ENCODE results near the gene UBB.

Gene UBB

DNA sequence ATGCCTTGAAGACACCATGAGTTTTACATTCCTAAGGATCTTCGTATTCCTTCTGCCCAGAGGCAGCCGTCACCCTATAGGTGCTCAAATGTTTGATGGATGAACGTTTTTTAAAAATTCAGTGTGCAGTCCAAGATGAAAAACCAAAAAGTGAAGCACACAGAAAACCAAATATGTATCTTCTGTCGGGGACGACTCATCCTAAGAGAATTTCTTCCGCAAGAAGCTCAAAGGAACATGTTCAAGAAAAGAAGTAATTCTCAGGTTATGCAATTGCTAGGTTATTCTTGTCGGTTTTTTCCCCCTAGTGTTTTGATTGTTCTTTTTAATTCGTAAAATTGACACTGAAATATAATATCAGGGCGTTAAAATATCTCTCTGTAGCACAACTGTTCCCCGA lies 29.1 kb upstream of the UBB start:
- Histone ChIP-seq H2AFZ (ENCODE audit: low read length, unreplicated experiment) (peak overlapping the region; percentile 45), H3K27ac (ENCODE audit: low read depth, low read length) (peak overlapping the region; percentile 18; the same call in 1 of the 2 replicates), H3K36me3 (ENCODE audit: insufficient read depth, low read length) (peaks cover 6% of the 10 kb centered on the region; the same call in 1 of the 2 replicates), H3K4me3 (ENCODE audit: low read depth, low read length) (peak overlapping the region; percentile 89), H3K27me3 (ENCODE audit: insufficient read depth, low read length) (no peaks in the 10 kb centered on the region), H3K79me2 (ENCODE audit: control insufficient read depth, insufficient read depth, low read length, unreplicated experiment) (peaks cover 29% of the 10 kb centered on the region), H3K4me1 (ENCODE audit: control insufficient read depth, insufficient read depth, low read length, unreplicated experiment) (peaks cover 6% of the 10 kb centered on the region)

DNA sequence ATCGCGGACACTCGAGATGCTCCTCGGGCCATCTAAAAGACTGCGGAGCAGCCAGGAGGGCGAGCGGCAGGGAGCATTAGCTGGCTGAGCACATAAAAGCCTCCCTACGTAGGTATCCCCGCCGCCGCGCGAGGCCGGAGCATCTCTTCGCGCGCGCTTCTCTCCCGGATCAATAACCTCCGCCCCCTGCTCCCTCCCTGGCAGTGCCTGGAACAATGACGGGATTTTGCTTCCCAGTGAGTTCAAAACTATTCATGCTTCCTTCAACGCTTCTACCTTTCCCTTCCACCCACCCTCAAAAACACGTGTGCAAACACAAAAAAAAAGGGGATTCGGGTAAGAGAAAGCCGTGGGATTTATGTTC lies 28.6 kb upstream of the UBB start:
- Histone ChIP-seq H3K4me1 (ENCODE audit: control insufficient read depth, insufficient read depth, low read length, unreplicated experiment) (peaks cover 6% of the 10 kb centered on the region), H3K27ac (ENCODE audit: low read depth, low read length) (peak overlapping the region; percentile 18; the same call in 1 of the 2 replicates), H2AFZ (ENCODE audit: low read length, unreplicated experiment) (peak overlapping the region; percentile 45), H3K36me3 (ENCODE audit: insufficient read depth, low read length) (peaks cover 1% of the 10 kb centered on the region; the same call in 1 of the 2 replicates), H3K4me3 (ENCODE audit: low read depth, low read length) (peak overlapping the region; percentile 89), H3K79me2 (ENCODE audit: control insufficient read depth, insufficient read depth, low read length, unreplicated experiment) (peaks cover 29% of the 10 kb centered on the region), H3K27me3 (ENCODE audit: insufficient read depth, low read length) (no peaks in the 10 kb centered on the region)

DNA sequence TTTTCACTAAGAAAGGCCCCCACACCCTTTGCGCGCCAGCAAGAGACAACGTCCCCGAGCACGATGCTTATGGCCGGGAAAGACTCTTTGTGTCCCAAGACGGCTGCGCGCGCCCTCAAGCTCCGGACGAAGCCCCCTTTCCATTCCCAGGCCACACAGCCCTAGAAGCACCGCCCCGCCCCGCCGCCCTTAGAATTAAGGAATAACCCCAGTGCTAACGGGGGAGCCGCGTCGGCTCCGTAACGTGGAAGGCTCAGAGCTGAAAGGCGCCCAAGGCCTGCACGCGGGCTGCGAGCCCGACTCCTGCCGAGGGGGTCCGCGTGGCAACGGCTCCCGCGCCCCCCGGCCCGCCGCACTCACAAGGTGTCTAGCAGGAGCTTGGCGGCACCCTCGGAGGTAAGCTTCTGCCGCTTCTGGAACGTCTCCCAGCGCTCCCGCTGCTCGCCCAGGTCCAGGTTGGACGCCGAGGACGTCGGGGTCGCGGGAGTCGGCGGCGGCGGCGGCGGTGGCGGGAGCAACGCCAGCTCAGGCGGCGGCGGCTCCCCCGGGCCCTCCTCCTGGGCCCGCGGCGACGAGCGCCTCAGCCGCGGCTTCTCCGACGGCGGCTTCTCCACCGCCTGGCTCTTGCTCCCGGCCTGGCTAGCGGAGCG lies 28.1 kb upstream of the UBB start:
- H3K79me2 ChIP-seq (ENCODE audit: control insufficient read depth, insufficient read depth, low read length, unreplicated experiment), result peaks cover 29% of the 10 kb centered on the region
- no peaks in the 10 kb centered on the region for H3K36me3 ChIP-seq (ENCODE audit: insufficient read depth, low read length)
- H3K27ac ChIP-seq (ENCODE audit: low read depth, low read length), result peak overlapping the region; percentile 18; the same call in 1 of the 2 replicates
- H3K4me1 ChIP-seq (ENCODE audit: control insufficient read depth, insufficient read depth, low read length, unreplicated experiment), result peaks cover 6% of the 10 kb centered on the region
- H2AFZ ChIP-seq (ENCODE audit: low read length, unreplicated experiment), result peak overlapping the region; percentile 45
- H3K27me3 ChIP-seq (ENCODE audit: insufficient read depth, low read length), result no peaks in the 10 kb centered on the region
- peak overlapping the region; percentile 89 for H3K4me3 ChIP-seq (ENCODE audit: low read depth, low read length)

DNA sequence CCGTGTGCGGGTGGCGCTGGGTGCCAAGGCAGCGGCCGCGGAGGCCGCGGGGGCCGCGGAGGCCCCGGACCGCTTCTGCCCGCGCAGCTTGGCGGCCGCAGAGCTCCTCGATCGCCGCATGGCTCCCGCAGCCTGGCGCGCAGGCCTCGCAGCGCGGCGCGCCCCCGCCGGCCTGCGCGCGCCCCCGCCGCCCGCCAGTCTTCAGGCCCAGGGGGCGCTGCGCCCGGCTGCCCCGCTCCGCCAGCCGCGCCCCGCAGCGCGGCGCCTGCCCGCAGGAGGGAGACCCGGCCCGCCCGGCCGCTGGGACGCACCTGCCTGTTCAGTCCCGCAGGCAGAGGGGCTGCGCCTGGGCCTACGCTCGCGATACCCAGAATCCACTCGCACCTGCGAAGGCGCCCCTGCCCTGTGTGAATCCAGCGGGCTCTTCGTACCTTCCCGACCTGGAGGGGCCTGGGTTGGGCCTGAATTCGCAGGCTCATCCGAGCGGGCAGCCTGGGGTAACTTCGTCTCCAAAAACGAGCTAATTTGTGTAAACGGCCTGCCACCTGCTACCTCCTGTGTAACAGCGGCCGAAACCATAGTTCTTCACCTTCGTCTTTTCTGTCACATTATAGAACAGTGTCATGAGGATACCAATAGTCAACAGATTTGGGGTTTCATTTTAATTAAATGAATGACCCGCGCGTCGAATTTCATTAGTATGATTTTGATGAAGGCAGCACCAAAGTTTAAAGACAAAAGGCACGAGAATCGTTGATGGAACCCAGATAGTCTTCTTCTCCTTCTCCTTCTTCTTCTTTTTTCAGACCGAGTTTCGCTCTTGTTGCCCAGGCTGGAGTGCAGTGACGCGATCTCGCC lies 27.3 kb upstream of the UBB start, which contains the start of gene CENPV:
Gene CENPV (minus strand): TSS at position 153 of the 858 bp plus-strand sequence. CDS start 33 bp downstream, at position 120.
- Histone ChIP-seq H2AFZ (ENCODE audit: low read length, unreplicated experiment) (peak within 1 kb of the TSS; percentile 45), H3K27me3 (ENCODE audit: insufficient read depth, low read length) (no peaks in the 10 kb centered on the region), H3K4me1 (ENCODE audit: control insufficient read depth, insufficient read depth, low read length, unreplicated experiment) (peaks cover 6% of the 10 kb centered on the region), H3K36me3 (ENCODE audit: insufficient read depth, low read length) (no peaks in the 10 kb centered on the region), H3K79me2 (ENCODE audit: control insufficient read depth, insufficient read depth, low read length, unreplicated experiment) (peaks cover 29% of the 10 kb centered on the region), H3K4me3 (ENCODE audit: low read depth, low read length) (peak within 1 kb of the TSS; percentile 89), H3K27ac (ENCODE audit: low read depth, low read length) (peak within 1 kb of the TSS; percentile 18; the same call in 1 of the 2 replicates)

DNA sequence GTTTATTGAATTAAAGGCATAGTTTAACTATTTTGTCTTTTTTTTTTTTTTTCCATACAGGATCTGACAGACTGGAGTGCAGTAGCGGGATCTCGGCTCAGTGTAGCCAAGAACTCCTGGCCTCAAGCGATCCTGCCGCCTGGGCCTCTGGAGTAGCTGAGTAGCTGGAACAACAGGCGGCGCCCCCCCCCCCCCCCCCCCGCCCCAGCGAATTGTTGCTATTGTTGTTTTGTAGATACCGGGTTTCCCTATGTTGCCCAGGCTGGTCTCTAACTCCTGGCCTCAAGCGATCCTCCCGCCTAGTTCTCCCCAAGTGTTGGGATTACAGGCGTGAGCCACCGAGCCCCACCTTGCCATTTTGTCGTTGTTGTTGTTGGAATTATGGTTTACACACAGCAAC lies 26.3 kb upstream of the UBB start:
- H3K79me2 ChIP-seq (ENCODE audit: control insufficient read depth, insufficient read depth, low read length, unreplicated experiment), result peaks cover 29% of the 10 kb centered on the region
- no peak overlapping the region for H2AFZ ChIP-seq (ENCODE audit: low read length, unreplicated experiment)
- H3K36me3 ChIP-seq (ENCODE audit: insufficient read depth, low read length), result no peaks in the 10 kb centered on the region
- H3K4me3 ChIP-seq (ENCODE audit: low read depth, low read length), result no peak overlapping the region
- H3K4me1 ChIP-seq (ENCODE audit: control insufficient read depth, insufficient read depth, low read length, unreplicated experiment), result peaks cover 6% of the 10 kb centered on the region
- H3K27ac ChIP-seq (ENCODE audit: low read depth, low read length), result no peak overlapping the region
- H3K27me3 ChIP-seq (ENCODE audit: insufficient read depth, low read length), result no peaks in the 10 kb centered on the region

DNA sequence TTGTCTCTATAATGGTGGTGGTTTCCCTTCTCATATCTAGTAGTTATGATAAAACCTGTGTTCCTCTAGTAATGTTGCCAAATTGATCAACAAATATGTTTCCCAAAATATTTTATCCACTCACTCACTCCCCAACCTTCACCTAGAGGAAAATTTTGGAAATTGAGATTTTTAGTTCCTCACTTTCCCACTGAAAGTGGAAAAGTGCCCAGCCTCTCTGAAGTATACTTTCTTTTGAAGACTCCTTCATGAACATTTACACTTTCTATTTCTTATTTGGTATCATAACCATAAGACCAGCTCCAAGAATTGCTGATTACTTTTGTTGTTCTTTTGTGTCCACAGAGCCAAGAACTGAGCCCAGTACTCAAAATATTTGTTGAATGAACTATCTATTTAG lies 22.5 kb upstream of the UBB start:
- Histone ChIP-seq H3K4me3 (ENCODE audit: low read depth, low read length) (no peak overlapping the region), H3K27me3 (ENCODE audit: insufficient read depth, low read length) (no peaks in the 10 kb centered on the region), H3K36me3 (ENCODE audit: insufficient read depth, low read length) (no peaks in the 10 kb centered on the region), H3K27ac (ENCODE audit: low read depth, low read length) (no peak overlapping the region), H3K4me1 (ENCODE audit: control insufficient read depth, insufficient read depth, low read length, unreplicated experiment) (no peaks in the 10 kb centered on the region), H3K79me2 (ENCODE audit: control insufficient read depth, insufficient read depth, low read length, unreplicated experiment) (no peaks in the 10 kb centered on the region), H2AFZ (ENCODE audit: low read length, unreplicated experiment) (no peak overlapping the region)

DNA sequence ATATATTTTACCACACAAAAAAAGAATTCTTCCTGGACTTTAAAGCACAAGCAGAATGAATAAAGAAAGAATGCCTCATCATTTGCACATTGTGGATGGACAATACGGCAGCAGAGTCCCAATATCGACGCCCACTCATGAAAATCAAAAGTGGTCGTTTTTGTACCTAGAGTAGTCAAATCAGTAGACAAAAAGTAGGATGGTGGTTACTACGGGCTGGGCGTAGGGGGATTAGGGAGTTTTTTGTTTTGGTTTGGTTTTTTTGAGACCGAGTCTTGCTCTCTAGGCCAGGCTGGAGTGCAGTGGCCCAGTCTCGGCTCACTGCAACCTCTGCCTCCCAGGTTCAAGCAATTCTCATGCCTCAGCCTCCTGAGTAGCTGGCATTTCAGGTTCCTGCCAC lies 19.0 kb upstream of the UBB start:
- Histone ChIP-seq H3K4me1 (ENCODE audit: control insufficient read depth, insufficient read depth, low read length, unreplicated experiment) (no peaks in the 10 kb centered on the region), H3K4me3 (ENCODE audit: low read depth, low read length) (no peak overlapping the region), H2AFZ (ENCODE audit: low read length, unreplicated experiment) (no peak overlapping the region), H3K27me3 (ENCODE audit: insufficient read depth, low read length) (no peaks in the 10 kb centered on the region), H3K36me3 (ENCODE audit: insufficient read depth, low read length) (no peaks in the 10 kb centered on the region), H3K79me2 (ENCODE audit: control insufficient read depth, insufficient read depth, low read length, unreplicated experiment) (no peaks in the 10 kb centered on the region), H3K27ac (ENCODE audit: low read depth, low read length) (no peak overlapping the region)

DNA sequence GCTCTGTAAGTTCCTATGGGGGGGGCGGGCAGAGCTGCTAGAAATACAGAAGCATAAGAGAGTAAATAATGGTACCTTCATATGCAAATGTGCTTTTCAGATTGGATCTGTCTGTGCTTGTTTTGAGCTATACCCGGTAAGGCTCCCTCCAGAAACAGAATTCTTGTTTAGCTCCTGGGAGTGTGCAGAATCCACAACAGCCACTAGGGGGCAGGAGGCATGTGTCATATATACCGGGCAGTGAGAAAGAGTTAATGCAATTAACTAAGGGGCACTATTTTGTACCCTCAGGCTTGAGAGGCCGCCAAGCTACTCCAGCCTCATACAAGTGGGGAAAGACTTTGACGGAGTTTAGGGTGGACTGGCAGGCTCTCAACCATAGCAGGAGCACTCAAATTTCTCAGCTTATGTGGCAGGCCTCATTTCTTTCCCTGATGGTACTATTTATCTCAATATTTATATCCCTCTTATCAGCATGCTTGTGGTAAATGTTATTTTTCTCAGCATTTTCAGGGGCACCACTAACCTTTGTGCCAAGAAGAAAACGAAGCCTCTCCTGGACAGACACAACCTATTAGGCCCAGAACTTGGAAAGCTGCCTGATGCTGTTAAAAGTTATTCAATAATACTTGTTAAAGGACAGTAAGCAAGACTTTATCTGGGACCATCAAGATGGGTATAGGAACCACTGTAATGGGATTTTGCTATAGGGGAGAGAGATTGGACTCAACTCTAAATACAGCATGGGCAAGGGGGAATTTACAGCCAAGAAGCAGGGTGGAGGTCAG lies 16.9 kb upstream of the UBB start:
- H3K36me3 ChIP-seq (ENCODE audit: insufficient read depth, low read length), result no peaks in the 10 kb centered on the region
- no peak overlapping the region for H3K27ac ChIP-seq (ENCODE audit: low read depth, low read length)
- no peak overlapping the region for H3K4me3 ChIP-seq (ENCODE audit: low read depth, low read length)
- no peaks in the 10 kb centered on the region for H3K79me2 ChIP-seq (ENCODE audit: control insufficient read depth, insufficient read depth, low read length, unreplicated experiment)
- no peaks in the 10 kb centered on the region for H3K4me1 ChIP-seq (ENCODE audit: control insufficient read depth, insufficient read depth, low read length, unreplicated experiment)
- H2AFZ ChIP-seq (ENCODE audit: low read length, unreplicated experiment), result peak overlapping the region; percentile 28
- H3K27me3 ChIP-seq (ENCODE audit: insufficient read depth, low read length), result no peaks in the 10 kb centered on the region

DNA sequence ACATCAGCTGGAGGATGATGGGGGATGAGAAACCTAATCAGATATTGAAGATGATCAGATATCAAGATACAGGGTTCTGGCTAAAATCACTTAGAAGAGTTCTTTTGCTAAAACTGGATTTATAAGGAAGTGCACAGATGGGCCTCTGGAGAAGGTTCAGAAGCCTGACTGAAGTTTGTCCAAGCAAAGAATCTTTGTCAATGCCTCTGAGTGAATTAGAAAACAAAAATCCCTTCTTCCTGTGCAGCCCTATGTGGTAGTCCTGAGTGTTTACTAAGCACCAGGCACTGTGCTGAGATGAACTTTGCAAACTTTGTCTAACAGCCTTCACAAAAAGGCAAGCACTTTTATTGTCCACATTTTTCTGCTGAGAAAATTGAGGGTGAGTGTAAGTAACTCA lies 16.3 kb upstream of the UBB start:
- no peak overlapping the region for H3K27ac ChIP-seq (ENCODE audit: low read depth, low read length)
- no peak overlapping the region for H3K4me3 ChIP-seq (ENCODE audit: low read depth, low read length)
- H2AFZ ChIP-seq (ENCODE audit: low read length, unreplicated experiment), result peak overlapping the region; percentile 23
- H3K27me3 ChIP-seq (ENCODE audit: insufficient read depth, low read length), result no peaks in the 10 kb centered on the region
- no peaks in the 10 kb centered on the region for H3K4me1 ChIP-seq (ENCODE audit: control insufficient read depth, insufficient read depth, low read length, unreplicated experiment)
- H3K36me3 ChIP-seq (ENCODE audit: insufficient read depth, low read length), result no peaks in the 10 kb centered on the region
- H3K79me2 ChIP-seq (ENCODE audit: control insufficient read depth, insufficient read depth, low read length, unreplicated experiment), result no peaks in the 10 kb centered on the region

DNA sequence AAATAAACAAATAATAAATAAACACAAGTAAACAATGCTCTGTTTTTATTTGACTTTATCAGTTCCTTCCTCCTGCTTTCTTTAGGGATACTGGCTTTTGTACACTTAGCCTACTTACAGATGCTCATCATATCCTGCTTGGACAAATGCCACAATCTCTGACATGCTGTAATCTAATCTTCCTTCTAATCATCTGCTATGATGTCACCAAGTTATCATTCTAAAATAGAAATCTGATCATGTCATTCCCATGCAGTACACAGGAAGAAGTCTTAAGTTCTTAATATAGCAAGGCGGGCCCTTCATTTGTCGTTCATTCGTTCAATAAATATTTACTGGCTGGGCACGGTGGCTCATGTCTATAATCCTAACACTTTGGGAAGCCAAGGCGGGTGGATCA lies 9.1 kb upstream of the UBB start:
- no peak overlapping the region for H3K4me3 ChIP-seq (ENCODE audit: low read depth, low read length)
- no peaks in the 10 kb centered on the region for H3K27me3 ChIP-seq (ENCODE audit: insufficient read depth, low read length)
- H3K79me2 ChIP-seq (ENCODE audit: control insufficient read depth, insufficient read depth, low read length, unreplicated experiment), result no peaks in the 10 kb centered on the region
- H3K4me1 ChIP-seq (ENCODE audit: control insufficient read depth, insufficient read depth, low read length, unreplicated experiment), result no peaks in the 10 kb centered on the region
- no peak overlapping the region for H2AFZ ChIP-seq (ENCODE audit: low read length, unreplicated experiment)
- H3K36me3 ChIP-seq (ENCODE audit: insufficient read depth, low read length), result no peaks in the 10 kb centered on the region
- H3K27ac ChIP-seq (ENCODE audit: low read depth, low read length), result no peak overlapping the region

All from ACC112 (cell line).